HepG2 (cell line): ENCODE measurements around the gene GNG3. TPM values are rescaled to one million over a fixed set of nuclear protein-coding genes. Genes with fewer than 3 reads are reported as not detected.

ENCODE experiments used
- AGO1 ChIP-seq: fragments of 200-400 bp; formaldehyde crosslinking; IDR thresholded peaks from 2 replicates; pipeline ENCODE4 v1.6.1; 2017; ENCODE audit warnings: mild to moderate bottlenecking, low read depth, low read length, moderate library complexity; ENCODE audit not compliant: poor library complexity, severe bottlenecking
- MAF1 ChIP-seq: sonication (generic); formaldehyde crosslinking; IDR thresholded peaks from 2 replicates; pipeline ENCODE4 v1.5.0; 2020; ENCODE audit warnings: missing genetic modification reagents, borderline replicate concordance
- NFRKB ChIP-seq: fragments of 450-650 bp; IDR thresholded peaks from 2 replicates; pipeline ENCODE4 v1.6.1; 2017
- PHF21A ChIP-seq: sonication (generic); formaldehyde crosslinking; IDR thresholded peaks from 2 replicates; pipeline ENCODE4 v1.5.0; 2020; ENCODE audit warnings: mild to moderate bottlenecking, missing genetic modification reagents
- RFX3 ChIP-seq: IDR thresholded peaks from 2 replicates; pipeline ENCODE4 v1.6.1; 2016; ENCODE audit warnings: missing biosample characterization, missing genetic modification reagents
- THYN1 ChIP-seq: sonication (generic); formaldehyde crosslinking; IDR thresholded peaks from 2 replicates; pipeline ENCODE4 v1.8.1; 2023; ENCODE audit warnings: low read depth, mild to moderate bottlenecking, moderate library complexity, missing genetic modification reagents, borderline replicate concordance
- ZFP1 ChIP-seq: IDR thresholded peaks from 2 replicates; pipeline ENCODE4 v1.6.1; 2016
- ZNF354B ChIP-seq: sonication (generic); formaldehyde crosslinking; IDR thresholded peaks from 2 replicates; pipeline ENCODE4 v1.8.0; 2022; ENCODE audit warnings: mild to moderate bottlenecking, missing genetic modification reagents
- ZNF75D ChIP-seq: sonication (generic); formaldehyde crosslinking; IDR thresholded peaks from 2 replicates; pipeline ENCODE4 v1.8.1; 2023; ENCODE audit warnings: missing genetic modification reagents, mild to moderate bottlenecking, borderline replicate concordance
- ZNF772 ChIP-seq: sonication (generic); formaldehyde crosslinking; IDR thresholded peaks from 2 replicates; pipeline ENCODE4 v1.5.0; 2020; ENCODE audit warnings: mild to moderate bottlenecking, missing genetic modification reagents
- polyA plus RNA-seq, 8 experiments: library from polyadenylated mRNA; depleted of rRNA in 3 of 8; stranded (reverse) in 7 of 8; unstranded in 1 of 8; fragments of >200 nt; fragmentation: Illumina TruSeq in 4 of 8; extraction: Trizol in 4 of 8; gene quantifications; 2 replicates each; pipeline versions ENCODE4 v1.2.1 to v1.2.3, GENCODE V29; 2011 to 2016; ENCODE audit warnings: low read depth in 4 of 8, missing spikeins in 1 of 8, mixed read lengths in 1 of 8; ENCODE audit not compliant: insufficient read depth in 1 of 8
- total RNA-seq, 5 experiments: library from RNA; depleted of rRNA; stranded (reverse); fragments of >200 nt; fragmentation: Illumina TruSeq; extraction: Trizol; gene quantifications; 2 replicates each; pipeline ENCODE4 v1.2.3, GENCODE V29; 2016; ENCODE audit warnings: low read depth in 1 of 5
- TF ChIP-seq, protein P1 (sequence below): sonication (generic); formaldehyde crosslinking; IDR thresholded peaks from 2 replicates; pipeline ENCODE4 v1.5.1; 2020; ENCODE audit warnings: mild to moderate bottlenecking, missing genetic modification reagents, borderline replicate concordance
- TF ChIP-seq, protein P2 (sequence below): IDR thresholded peaks from 2 replicates; pipeline ENCODE4 v1.6.1; 2016; ENCODE audit warnings: low read depth, control low read depth
- TF ChIP-seq, protein P3 (sequence below): fragments of 450-650 bp; IDR thresholded peaks from 2 replicates; pipeline ENCODE4 v1.6.1; 2016
- TF ChIP-seq, protein P4 (sequence below): sonication (generic); formaldehyde crosslinking; IDR thresholded peaks from 2 replicates; pipeline ENCODE4 v1.5.0; 2020; ENCODE audit warnings: mild to moderate bottlenecking, low read depth, missing genetic modification reagents, borderline replicate concordance
- TF ChIP-seq, protein P5 (sequence below): sonication (generic); formaldehyde crosslinking; IDR thresholded peaks from 2 replicates; pipeline ENCODE4 v1.4.0; 2020; ENCODE audit warnings: missing genetic modification reagents
- TF ChIP-seq, protein P6 (sequence below): IDR thresholded peaks from 2 replicates; pipeline ENCODE4 v1.6.1; 2016; ENCODE audit warnings: low read depth, borderline replicate concordance
- TF ChIP-seq, protein P7 (sequence below): sonication (generic); formaldehyde crosslinking; IDR thresholded peaks from 2 replicates; pipeline ENCODE4 v1.5.0; 2020; ENCODE audit warnings: missing genetic modification reagents

GNG3 gene
- total and polyA plus RNA-seq, 2 of the 13 experiments (the other 11 are each of a cell fraction or from before 2014, with no cell fraction given) = not detected

DNA sequence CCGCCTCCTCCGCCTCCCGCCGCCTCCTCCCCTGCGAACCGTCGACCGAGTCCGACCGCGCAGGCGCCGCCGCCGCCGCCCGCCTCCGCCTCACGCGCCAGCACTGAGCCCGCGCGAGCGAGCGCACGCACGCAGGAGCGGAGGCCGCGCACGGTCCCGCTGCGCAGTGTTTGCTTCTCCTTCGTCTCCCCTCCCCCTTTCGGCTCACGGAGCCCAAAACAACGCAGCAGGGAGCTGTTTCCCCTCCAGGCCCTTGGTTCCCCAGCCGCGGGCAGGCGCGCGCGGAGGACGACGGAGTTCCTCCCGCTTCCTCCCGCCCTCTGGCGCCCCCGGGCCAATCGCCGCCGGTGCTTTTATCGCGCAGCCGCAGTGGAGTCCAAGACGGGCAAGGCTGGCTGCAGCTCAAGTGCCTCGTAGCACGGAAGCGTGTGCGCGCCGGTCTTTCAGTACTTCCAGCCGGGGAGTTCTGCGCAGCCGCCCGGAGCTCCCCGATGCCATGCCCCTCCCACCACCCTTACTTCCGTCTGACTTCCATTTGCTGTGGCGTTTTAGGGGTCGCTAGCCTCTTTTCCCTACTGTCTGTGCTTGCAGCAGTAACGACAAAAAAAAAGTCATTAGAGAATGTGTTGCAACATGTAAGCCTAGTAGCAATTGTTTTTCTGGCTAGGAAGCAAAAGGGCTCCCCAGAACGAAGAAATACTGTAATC is 19.8 kb downstream of the GNG3 start, which contains the start of gene HNRNPUL2 (continued):
- TF ChIP-seq, protein P1, sequence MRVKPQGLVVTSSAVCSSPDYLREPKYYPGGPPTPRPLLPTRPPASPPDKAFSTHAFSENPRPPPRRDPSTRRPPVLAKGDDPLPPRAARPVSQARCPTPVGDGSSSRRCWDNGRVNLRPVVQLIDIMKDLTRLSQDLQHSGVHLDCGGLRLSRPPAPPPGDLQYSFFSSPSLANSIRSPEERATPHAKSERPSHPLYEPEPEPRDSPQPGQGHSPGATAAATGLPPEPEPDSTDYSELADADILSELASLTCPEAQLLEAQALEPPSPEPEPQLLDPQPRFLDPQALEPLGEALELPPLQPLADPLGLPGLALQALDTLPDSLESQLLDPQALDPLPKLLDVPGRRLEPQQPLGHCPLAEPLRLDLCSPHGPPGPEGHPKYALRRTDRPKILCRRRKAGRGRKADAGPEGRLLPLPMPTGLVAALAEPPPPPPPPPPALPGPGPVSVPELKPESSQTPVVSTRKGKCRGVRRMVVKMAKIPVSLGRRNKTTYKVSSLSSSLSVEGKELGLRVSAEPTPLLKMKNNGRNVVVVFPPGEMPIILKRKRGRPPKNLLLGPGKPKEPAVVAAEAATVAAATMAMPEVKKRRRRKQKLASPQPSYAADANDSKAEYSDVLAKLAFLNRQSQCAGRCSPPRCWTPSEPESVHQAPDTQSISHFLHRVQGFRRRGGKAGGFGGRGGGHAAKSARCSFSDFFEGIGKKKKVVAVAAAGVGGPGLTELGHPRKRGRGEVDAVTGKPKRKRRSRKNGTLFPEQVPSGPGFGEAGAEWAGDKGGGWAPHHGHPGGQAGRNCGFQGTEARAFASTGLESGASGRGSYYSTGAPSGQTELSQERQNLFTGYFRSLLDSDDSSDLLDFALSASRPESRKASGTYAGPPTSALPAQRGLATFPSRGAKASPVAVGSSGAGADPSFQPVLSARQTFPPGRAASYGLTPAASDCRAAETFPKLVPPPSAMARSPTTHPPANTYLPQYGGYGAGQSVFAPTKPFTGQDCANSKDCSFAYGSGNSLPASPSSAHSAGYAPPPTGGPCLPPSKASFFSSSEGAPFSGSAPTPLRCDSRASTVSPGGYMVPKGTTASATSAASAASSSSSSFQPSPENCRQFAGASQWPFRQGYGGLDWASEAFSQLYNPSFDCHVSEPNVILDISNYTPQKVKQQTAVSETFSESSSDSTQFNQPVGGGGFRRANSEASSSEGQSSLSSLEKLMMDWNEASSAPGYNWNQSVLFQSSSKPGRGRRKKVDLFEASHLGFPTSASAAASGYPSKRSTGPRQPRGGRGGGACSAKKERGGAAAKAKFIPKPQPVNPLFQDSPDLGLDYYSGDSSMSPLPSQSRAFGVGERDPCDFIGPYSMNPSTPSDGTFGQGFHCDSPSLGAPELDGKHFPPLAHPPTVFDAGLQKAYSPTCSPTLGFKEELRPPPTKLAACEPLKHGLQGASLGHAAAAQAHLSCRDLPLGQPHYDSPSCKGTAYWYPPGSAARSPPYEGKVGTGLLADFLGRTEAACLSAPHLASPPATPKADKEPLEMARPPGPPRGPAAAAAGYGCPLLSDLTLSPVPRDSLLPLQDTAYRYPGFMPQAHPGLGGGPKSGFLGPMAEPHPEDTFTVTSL = no peak; the same call in 1 of the 2 replicates
- TF ChIP-seq, protein P2, sequence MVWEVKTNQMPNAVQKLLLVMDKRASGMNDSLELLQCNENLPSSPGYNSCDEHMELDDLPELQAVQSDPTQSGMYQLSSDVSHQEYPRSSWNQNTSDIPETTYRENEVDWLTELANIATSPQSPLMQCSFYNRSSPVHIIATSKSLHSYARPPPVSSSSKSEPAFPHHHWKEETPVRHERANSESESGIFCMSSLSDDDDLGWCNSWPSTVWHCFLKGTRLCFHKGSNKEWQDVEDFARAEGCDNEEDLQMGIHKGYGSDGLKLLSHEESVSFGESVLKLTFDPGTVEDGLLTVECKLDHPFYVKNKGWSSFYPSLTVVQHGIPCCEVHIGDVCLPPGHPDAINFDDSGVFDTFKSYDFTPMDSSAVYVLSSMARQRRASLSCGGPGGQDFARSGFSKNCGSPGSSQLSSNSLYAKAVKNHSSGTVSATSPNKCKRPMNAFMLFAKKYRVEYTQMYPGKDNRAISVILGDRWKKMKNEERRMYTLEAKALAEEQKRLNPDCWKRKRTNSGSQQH (CRISPR knock-in tag) = no peak
- TF ChIP-seq, protein P3, sequence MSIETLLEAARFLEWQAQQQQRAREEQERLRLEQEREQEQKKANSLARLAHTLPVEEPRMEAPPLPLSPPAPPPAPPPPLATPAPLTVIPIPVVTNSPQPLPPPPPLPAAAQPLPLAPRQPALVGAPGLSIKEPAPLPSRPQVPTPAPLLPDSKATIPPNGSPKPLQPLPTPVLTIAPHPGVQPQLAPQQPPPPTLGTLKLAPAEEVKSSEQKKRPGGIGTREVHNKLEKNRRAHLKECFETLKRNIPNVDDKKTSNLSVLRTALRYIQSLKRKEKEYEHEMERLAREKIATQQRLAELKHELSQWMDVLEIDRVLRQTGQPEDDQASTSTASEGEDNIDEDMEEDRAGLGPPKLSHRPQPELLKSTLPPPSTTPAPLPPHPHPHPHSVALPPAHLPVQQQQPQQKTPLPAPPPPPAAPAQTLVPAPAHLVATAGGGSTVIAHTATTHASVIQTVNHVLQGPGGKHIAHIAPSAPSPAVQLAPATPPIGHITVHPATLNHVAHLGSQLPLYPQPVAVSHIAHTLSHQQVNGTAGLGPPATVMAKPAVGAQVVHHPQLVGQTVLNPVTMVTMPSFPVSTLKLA = peak; percentile 37
- TF ChIP-seq MAF1 (peak; percentile 82; the same call in 1 of the 2 replicates), ZFP1 (no peak), PHF21A (CRISPR knock-in tag) (peak; percentile 75), ZNF75D (CRISPR knock-in tag) (no peak), NFRKB (no peak), ZNF354B (no peak), THYN1 (no peak), ZNF772 (CRISPR knock-in tag) (peak; percentile 86; the same call in 1 of the 2 replicates), RFX3 (CRISPR knock-in tag) (no peak), AGO1 (no peak)
- TF ChIP-seq, protein P4, sequence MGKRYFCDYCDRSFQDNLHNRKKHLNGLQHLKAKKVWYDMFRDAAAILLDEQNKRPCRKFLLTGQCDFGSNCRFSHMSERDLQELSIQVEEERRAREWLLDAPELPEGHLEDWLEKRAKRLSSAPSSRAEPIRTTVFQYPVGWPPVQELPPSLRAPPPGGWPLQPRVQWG (CRISPR knock-in tag) = no peak
- TF ChIP-seq, protein P5, sequence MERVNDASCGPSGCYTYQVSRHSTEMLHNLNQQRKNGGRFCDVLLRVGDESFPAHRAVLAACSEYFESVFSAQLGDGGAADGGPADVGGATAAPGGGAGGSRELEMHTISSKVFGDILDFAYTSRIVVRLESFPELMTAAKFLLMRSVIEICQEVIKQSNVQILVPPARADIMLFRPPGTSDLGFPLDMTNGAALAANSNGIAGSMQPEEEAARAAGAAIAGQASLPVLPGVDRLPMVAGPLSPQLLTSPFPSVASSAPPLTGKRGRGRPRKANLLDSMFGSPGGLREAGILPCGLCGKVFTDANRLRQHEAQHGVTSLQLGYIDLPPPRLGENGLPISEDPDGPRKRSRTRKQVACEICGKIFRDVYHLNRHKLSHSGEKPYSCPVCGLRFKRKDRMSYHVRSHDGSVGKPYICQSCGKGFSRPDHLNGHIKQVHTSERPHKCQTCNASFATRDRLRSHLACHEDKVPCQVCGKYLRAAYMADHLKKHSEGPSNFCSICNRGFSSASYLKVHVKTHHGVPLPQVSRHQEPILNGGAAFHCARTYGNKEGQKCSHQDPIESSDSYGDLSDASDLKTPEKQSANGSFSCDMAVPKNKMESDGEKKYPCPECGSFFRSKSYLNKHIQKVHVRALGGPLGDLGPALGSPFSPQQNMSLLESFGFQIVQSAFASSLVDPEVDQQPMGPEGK (CRISPR knock-in tag) = peak; percentile 37
- TF ChIP-seq, protein P6, sequence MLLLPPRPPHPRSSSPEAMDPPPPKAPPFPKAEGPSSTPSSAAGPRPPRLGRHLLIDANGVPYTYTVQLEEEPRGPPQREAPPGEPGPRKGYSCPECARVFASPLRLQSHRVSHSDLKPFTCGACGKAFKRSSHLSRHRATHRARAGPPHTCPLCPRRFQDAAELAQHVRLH = peak; percentile 87; the same call in 1 of the 2 replicates
- TF ChIP-seq, protein P7, sequence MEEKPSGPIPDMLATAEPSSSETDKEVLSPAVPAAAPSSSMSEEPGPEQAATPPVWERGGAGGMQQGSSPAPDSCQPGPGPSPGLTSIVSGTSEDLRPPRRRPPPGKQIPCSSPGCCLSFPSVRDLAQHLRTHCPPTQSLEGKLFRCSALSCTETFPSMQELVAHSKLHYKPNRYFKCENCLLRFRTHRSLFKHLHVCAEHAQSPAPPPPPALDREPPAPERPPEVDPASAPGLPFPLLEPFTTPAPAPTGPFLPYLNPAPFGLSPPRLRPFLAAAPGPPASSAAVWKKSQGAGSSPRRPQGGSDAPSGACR (CRISPR knock-in tag) = 0 out of 2 replicates have a peak, but pooled peaks have one; percentile 80
